Stimulated activated CD8-positive, alpha-beta memory T cell treated with anti-CD3 and anti-CD28 coated beads, Interleukin-4, amount 100 ng/mL, for 24 hours (primary cell): Measurements from ENCODE around the gene SPAG7.
"Not testable (repeated sequence)": the region's sequence is repeated elsewhere in the genome, so short reads cannot be mapped to it uniquely, and the experiment has no call there.

ENCODE experiments used
- DNase-seq: peaks from one replicate; pipeline ENCODE4 v3.0.0-alpha.2; 2020; ENCODE audit warnings: low read depth

Gene SPAG7

DNA sequence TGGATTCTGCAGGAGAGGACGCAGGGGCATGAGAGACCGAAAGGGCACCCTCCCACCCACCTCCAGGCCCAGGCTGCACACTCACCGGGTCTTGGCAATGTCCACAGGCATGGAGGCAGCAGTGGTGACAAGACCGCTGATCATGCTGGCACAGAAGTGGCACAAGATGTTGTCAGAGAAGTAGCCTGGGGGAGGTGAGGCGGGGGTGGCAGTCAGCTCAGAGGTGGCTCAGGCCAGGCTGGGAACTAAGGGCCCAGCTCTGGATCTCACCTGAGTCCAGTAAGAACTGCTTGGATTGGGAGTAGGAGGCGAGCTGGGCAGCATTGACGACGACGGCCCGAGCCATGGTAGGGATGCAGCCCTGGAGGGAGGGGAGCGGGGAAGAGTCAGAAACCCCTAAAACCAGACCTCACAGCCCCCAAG is 29.5 kb downstream of the SPAG7 start:
- DNase-seq, result no peak

DNA sequence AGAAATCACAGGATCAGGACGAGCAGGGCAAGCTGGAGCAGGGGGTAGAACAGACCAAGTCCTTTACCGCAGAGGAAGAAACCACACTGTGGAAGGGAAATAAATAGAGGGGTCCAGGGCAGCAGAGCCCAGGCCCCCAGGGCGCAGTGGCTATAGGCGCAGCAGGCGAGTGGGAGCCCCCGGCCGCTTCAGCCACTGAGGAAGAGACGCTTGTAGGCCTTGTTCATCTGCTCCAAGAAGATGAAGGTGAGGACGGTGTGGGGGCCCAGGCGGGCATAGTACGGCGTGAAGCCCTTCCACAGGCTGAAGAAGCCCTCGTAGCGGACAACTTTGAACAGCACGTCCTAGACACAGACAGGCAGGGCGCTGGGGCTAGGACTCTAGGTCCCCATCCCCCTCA is 30.1 kb downstream of the SPAG7 start:
- no peak for DNase-seq

DNA sequence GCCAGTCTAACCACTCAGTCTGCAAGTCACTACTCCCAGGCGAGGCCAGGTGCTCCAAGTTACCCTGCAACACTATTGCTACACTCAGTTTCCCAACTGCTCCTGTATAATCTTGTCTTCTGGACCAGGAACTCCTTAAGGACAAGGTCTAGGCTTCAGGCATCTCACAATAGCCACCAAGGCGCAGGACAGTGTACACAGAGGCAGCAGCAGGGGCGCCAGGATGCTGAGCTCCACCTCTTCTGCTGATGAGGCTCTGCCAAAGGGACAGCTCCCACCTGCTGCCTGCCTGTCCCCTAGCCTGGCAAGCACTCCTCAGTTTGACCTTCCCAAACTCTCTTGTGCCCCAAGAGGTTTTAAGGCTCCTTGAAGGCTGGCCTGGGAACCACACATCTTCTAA is 31.2 kb downstream of the SPAG7 start:
- no peak for DNase-seq

DNA sequence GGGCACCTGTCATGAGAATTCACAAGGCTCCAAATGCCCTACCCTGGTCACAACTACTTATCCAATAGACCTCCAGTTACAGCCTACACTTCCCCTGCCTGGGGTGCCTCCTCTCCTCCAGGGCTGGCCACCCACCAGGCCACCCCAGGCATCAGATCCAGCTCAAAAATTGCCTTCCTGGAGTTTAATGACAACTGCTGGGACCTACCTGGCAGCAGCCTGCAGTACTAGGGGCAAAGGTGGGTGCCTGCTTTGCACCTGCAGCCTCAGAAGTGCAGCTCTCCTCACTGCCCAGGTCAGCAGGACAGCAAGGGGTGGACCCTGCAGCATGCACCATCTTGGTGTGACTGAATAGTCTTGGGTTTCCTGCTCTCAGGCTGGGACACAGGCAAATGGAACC is 32.0 kb downstream of the SPAG7 start:
- no peak for DNase-seq

DNA sequence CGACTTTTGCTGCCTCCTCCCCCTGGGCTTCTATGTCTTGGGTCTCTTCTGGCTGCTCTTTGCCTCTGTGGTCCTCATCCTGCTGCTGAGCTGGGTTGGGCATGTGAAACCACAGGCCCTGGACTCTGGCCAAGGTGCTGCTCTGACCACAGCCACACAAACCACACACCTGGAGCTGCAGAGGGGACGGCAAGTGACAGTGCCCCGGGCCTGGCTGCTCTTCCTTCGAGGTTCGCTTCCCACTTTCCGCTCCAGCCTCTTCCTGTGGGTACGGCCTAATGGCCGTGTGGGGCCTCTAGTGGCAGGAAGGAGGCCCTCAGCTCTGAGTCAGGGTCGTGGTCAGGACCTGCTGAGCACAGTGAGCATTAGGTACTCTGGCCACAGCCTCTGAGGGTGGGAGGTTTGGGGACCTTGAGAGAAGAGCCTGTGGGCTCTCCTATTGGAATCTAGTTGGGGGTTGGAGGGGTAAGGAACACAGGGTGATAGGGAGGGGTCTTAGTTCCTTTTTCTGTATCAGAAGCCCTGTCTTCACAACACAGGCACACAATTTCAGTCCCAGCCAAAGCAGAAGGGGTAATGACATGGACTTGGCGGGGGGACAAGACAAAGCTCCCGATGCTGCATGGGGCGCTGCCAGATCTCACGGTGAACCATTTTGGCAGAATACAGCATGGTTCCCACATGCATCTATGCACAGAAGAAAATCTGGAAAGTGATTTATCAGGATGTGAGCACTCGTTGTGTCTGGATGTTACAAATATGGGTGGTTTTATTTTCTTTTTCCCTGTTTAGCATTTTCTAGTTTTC is 33.2 kb downstream of the SPAG7 start:
- DNase-seq, result no peak

DNA sequence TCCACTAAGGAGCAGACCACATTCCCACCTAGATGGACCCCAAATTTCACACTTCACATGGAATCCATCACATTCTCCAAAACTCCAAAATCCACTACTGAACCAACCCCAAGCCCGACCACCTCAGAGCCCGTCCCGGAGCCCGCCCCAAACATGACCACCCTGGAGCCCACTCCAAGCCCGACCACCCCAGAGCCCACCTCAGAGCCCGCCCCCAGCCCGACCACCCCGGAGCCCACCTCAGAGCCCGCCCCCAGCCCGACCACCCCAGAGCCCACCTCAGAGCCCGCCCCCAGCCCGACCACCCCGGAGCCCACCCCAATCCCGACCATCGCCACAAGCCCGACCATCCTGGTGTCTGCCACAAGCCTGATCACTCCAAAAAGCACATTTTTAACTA is 34.0 kb downstream of the SPAG7 start:
- DNase-seq, result no peak

DNA sequence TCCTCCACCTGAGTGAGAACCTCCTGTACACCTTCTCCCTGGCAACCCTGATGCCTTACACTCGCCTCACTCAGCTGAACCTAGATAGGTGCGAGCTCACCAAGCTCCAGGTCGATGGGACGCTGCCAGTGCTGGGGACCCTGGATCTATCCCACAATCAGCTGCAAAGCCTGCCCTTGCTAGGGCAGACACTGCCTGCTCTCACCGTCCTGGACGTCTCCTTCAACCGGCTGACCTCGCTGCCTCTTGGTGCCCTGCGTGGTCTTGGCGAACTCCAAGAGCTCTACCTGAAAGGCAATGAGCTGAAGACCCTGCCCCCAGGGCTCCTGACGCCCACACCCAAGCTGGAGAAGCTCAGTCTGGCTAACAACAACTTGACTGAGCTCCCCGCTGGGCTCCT is 34.9 kb downstream of the SPAG7 start:
- DNase-seq, result no peak

DNA sequence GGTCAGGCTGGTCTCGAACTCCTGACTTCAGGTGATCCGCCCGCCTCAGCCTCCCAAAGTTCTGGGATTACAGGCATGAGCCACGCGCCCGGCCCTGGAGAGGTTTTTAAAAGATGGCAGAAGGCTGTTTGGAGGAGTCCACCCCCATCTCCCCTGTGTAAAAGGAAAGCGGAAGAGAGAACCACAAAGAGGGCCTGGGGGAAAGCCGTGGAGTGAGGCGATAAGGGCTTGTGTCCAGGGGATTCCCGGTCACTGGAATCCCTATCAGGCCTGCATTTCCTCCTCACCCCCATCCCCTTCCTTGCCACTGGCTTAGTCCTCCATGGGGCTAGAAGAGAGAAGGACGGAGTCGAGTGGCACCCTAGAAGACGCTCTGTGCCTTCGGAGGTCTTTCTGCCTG is 35.7 kb downstream of the SPAG7 start, which contains the start of gene GP1BA:
GP1BA (plus strand) TSS at position 315 of the 400 bp plus-strand sequence. CDS start 328 bp downstream, outside the sequence.
- DNase-seq, result no peak

DNA sequence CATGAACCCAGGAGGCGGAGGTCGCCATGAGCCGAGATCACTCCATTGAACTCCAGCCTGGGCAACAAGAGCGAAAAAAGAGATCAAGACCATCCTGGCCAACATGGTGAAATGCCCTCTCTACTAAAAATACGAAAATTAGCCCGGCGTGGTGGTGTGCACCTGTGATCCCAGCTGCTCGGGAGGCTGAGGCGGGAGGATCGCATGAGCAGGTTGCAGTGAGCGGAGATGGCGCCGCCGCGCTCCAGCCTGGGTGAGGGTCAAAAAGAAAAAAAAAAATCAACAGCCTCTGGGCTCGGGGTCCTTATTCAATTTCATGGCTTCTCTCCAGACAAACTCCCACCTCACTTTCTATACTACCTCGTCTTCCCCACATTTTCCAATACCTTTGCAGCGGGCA is 38.7 kb downstream of the SPAG7 start:
- no peak for DNase-seq

DNA sequence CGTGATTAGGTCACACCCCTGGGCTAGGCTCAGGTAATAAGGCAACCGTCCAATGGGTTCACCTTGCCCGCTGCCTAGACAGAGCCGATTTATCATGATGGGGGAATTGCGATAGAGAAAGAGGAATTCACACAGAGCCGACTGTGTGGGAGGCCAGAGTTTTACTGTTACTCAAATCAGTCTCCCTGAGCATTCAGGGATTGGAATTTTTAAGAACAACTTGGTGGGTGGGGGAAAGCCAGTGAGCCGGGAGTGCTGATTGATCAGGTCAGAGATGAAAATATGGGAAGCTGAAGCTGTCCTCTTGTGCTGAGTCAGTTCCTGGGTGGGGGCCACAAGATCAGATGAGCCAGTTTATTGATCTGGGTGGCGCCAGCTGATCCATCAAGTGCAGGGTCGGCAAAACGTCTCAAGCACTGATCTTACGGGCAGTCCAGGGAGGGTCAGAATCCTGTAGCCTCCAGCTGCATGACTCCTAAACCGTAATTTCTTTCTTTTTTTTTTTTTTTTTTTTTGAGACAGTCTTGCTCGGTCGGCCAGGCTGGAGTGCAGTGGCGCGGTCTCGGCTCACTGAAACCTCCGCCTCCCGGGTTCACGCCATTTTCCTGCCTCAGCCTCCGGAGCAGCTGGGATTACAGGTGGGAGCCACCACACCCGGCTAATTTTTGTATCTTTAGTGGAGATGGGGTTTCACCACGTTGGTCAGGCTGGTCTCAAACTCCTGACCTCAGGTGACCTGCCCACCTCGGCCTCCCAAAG is 40.9 kb downstream of the SPAG7 start:
- DNase-seq, result not testable (repeated sequence)

DNA sequence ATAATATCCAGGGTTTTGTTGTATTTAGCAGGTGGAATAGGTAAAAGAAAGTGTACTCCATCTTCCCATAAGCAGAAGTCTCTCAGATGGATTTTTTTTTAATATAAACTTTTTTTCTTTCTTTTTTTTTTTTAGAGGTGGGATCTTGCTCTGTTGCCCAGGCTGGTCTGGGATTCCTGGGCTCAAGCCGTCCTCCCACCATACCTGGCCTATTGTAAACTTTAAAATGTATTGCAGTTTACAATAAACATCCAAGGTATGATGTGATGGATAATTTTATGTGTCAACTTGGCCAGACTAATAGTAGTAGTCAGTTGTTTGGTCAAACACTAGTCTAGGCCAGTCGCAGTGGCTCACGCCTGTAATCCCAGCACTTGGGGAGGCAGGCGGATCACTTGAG is 46.3 kb downstream of the SPAG7 start:
- DNase-seq, result no peak

DNA sequence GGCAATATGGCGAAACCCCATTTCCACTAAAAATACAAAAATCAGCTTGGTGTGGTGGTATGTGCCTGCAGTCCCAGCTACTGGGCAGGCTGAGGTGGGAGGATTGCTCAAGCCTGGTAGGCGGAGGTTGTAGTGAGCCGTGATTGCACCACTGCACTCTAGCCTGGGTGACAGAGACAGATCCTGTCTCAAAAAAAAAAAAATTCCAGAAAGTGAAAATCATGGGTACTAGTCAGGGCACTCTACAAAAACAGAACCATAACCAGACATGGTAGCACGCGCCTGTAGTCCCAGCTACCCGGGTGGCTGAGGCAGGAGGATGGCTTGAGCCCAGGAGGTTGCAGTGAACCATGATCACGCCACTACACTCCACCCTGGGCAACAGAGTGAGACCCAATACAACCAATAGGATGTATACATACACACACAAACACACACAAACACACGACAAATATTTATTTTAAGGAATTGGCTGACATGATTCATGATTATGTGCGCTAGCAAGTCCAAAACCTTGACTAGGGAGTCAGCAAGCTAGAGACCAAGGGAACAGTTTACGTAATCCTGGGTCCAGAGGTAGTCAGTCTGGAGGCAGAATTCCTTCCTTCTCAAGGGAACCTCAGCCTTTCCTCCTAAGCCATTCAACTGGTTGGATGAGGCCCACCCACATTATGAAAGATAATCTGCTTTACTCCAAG is 47.1 kb downstream of the SPAG7 start:
- no peak for DNase-seq

DNA sequence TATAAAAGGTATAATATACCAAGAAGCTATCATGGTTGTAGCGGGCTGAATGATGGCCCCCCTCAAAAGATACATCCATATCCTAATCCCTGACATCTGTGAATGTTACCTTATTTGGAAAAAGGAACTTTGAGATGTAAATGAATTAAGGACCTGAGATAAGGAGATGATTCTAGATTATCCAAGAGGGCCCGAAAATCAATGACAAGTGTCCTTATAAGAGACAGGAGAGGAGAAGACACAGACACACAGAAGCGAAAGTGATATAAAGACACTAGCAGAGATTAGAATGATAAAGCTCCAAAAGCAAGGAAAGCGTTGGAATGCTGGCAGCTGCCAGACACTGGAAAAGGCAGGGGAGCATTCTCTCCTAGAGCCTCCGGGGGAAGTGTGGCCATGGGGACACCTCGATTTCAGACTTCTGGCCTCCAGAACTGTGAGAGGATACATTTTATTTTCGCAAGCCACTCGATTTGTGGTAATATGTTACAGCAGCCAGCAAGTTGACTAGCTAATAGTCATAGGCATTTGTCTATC is 48.0 kb downstream of the SPAG7 start:
- no peak for DNase-seq

DNA sequence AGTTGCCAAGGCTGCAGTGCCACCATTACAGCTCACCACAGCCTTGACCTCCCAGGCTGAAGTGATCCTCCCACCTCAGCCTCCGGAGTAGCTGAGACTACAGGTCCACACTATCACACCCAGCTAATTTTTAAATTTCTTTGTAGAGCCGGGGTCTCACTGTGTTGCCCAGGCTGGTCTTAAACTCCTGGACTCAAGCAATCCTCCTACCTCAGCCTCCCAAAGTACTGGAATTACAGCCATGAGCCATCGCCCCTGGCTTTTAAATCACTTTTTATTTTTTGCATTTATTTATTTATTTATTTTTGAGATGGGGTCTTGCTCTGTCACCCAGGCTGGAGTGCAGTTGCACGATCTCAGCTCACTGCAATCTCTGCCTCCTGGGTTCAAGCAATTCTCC is 53.1 kb downstream of the SPAG7 start:
- DNase-seq, result not testable (repeated sequence)

DNA sequence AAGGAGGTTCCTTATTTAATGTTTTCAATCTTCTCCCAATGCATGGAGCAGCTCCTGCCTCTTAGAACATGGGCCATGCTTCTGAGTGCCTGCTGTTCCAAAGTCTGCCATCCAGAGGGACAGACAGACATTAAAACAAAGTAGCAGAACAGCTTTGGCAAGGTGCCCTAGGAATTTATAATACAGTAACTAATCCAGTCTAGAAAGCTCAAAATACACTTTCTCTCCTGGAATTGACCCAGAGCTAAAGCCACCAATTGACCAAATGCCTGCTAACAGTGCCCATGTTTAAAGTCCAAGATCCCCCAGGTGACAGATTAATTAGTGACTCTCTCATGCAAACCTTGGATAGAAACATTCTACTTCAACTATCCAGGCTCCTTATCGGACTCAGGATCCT is 53.6 kb downstream of the SPAG7 start:
- DNase-seq, result no peak
